Aorta (tissue), 5 donors: ENCODE data around the gene ARGFX. TPM values are rescaled to one million over a fixed set of nuclear protein-coding genes. Genes with fewer than 3 reads are reported as not detected.

Experiments used
- ATAC-seq: fragments of 200-7000 bp; cut with Tn5 transposase; one replicate; pipeline ENCODE4 v1.9.1; 2022; ENCODE audit warnings: moderate library complexity; ENCODE audit not compliant: low FRiP score
- DNase-seq, 2 donors: peaks; one replicate each; pipeline ENCODE4 v3.0.0-alpha.2; 2020
- H3K27ac ChIP-seq, 2 donors: one replicate each; pipeline ENCODE4 v1.5.1; 2013; ENCODE audit warnings: low read length in 2 of 2, mild to moderate bottlenecking in 2 of 2, moderate library complexity in 2 of 2, control low read depth in 1 of 2, inconsistent platforms in 1 of 2, low read depth in 1 of 2
- H3K27me3 ChIP-seq, 2 donors: one replicate each; pipeline ENCODE4 v1.6.1; 2013; ENCODE audit warnings: control low read depth in 1 of 2, low read length in 1 of 2, mild to moderate bottlenecking in 1 of 2, moderate library complexity in 1 of 2; ENCODE audit not compliant: insufficient read depth in 2 of 2, control insufficient read depth in 1 of 2
- H3K36me3 ChIP-seq, 2 donors: one replicate each; pipeline ENCODE4 v1.6.1; 2013; ENCODE audit warnings: control low read depth in 1 of 2, low read length in 1 of 2, mild to moderate bottlenecking in 1 of 2; ENCODE audit not compliant: insufficient read depth in 2 of 2, control insufficient read depth in 1 of 2
- H3K4me1 ChIP-seq, 2 donors: one replicate each; pipeline ENCODE4 v1.6.1; 2013; ENCODE audit warnings: low read length in 2 of 2, control low read depth in 1 of 2, mild to moderate bottlenecking in 1 of 2, moderate library complexity in 1 of 2; ENCODE audit not compliant: insufficient read depth in 2 of 2, control insufficient read depth in 1 of 2
- H3K4me3 ChIP-seq, 2 donors: one replicate each; pipeline ENCODE4 v1.5.1; 2013; ENCODE audit warnings: low read length in 2 of 2, control low read depth in 1 of 2, mild to moderate bottlenecking in 1 of 2
- H3K9me3 ChIP-seq: one replicate; pipeline ENCODE4 v1.6.1; 2013; ENCODE audit warnings: mild to moderate bottlenecking, low read length; ENCODE audit not compliant: control insufficient read depth
- WGBS, 2 donors: extraction: QIAGEN DNeasy Blood & Tissue Kit; methylation state at CpG; one replicate each; pipeline ENCODE4 v1.1.7; 2013; 5-methylcytosine and 5-hydroxymethylcytosine counted together
- intact Hi-C, 2 donors: fragments of 100-400 bp; cut with DNase I; formaldehyde crosslinking; loops; one replicate each; pipeline versions ENCODE4 v1.14.2 to v1.15.0; 2022
- long read RNA-seq, 2 donors: library from polyadenylated mRNA; unstranded; transcript quantifications; one replicate each; pipeline ENCODE4 v2.0.0, GENCODE V29; 2020 to 2021
- polyA plus RNA-seq, 2 donors: library from polyadenylated mRNA; stranded (reverse); fragments of 200-250 nt; gene quantifications; one replicate each; pipeline ENCODE4 v1.2.3, GENCODE V29; 2013
- total RNA-seq, 2 donors: library from RNA; stranded (reverse); fragmentation: NEBNext Ultra II Directional; extraction: Animal tissue kit (Norgen Biotek cat#: 25700); gene quantifications; one replicate each; pipeline ENCODE4 v1.2.1, GENCODE V29; 2021
- donor health status: healthy with polysubstance abuse.
- donor health status: Bipolar disorder and iron deficiency.
- donor health status: DM: no; HTN: no; CAD: no.
- donor health status: DM: no; HTN: no; CAD: no.
- donor health status: DM: yes; HTN: yes; CAD: no.

Gene ARGFX
- total RNA-seq (not detected), polyA plus RNA-seq (not detected)
- long read RNA-seq, donor 1: 0 reads
- long read RNA-seq, donor 2: 0 reads

DNA sequence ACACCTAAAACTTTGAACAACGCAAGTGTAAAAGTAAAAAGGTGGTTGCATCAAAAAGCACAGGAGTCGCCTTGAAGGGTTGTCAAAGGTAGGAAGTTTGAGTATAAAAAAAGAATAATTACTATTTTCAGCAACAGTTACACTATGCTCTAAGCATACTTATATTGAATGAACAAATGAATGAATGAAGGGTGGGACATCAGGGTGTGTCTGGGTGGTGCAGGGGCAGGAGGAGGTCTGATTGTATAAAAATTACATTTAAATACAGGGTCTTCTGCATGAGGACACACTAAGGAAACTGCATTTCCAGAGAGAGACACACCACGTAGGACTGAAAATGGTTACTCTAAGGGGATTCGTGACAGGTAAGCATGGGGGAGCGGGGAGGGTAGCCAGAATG, at the start of gene ARGFX:
Gene ARGFX (plus strand): TSS at position 301 of the 400 bp plus-strand sequence. CDS start 2,765 bp downstream, outside the sequence.
- Histone ChIP-seq H3K4me1 (no peaks in the 10 kb centered on the region), H3K4me3 (no peak within 1 kb of the TSS), H3K27ac (no peak within 1 kb of the TSS), H3K27me3 (no peaks in the 10 kb centered on the region), H3K9me3 (no peaks in the 10 kb centered on the region), H3K36me3 (no peaks in the 10 kb centered on the region)
- intact Hi-C loops: no loop called here
- ATAC-seq (no peak), DNase-seq (no peak)
- 92% methylated on average over 5 of the region's 5 CpGs for WGBS, 2 donors

DNA sequence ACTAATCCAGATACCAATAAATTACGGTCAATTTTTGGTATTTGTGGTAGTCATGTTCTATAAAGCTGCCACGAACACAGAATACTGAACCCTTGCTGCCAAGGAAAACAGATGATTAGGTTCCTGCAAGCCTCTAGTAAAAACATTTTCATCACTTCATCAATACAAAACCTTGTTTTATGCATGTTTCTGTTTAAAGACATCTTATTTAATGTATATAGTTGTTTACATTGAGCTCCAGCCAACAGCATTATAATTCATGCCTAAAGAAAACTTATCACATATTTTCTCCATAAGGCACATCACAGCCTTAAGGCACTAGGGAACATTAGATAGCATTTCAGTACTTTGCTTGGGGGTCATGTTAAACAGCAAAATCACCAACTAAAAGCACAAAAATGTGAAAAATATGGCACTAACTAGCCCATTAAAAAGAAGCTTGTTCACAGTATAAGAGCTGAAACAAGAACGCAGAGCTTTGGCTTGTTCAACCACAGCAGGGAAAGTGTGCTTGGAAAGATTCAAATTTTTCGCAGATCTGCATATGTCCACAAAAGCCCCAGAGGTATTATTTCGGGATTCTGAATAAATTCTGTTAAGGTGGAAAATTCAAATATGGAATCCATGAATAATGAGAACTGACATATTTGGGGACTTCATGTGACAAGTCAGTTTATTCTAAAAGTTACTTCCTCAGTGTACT, 49.6 kb upstream of the ARGFX start:
- ATAC-seq: no peak
- WGBS, 2 donors: 26 to 38% methylated on average over 5 of the region's 5 CpGs
- DNase-seq: no peak
- H3K36me3 ChIP-seq: no peaks in the 10 kb centered on the region
- intact Hi-C loops: no loop called here
- H3K27ac ChIP-seq: no peak overlapping the region
- no peaks in the 10 kb centered on the region for H3K27me3 ChIP-seq
- H3K4me3 ChIP-seq: no peak overlapping the region
- H3K9me3 ChIP-seq: peaks cover 2% of the 10 kb centered on the region
- no peaks in the 10 kb centered on the region for H3K4me1 ChIP-seq

DNA sequence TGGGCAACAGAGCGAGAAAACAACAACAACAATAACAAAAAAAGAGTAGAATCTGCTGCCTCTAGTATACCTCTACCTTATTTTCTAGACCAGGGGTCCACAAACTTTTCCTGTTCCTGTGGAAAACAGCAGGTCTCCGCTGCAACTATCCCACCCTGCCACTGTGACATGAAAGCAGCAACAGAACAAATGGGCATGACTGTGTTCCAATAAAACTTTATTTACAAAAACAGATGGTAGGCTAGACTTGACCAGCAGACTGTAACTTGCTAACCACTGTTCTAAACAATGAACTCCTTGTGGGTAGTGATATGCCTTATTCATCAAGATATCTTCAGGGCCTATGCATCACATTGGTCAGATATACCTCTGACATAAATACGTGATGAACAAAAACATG, 47.2 kb upstream of the ARGFX start:
- ATAC-seq: no peak
- intact Hi-C loops: no loop called here
- no peak for DNase-seq
- Histone ChIP-seq H3K27ac (no peak overlapping the region), H3K36me3 (no peaks in the 10 kb centered on the region), H3K4me1 (no peaks in the 10 kb centered on the region), H3K4me3 (no peak overlapping the region), H3K27me3 (no peaks in the 10 kb centered on the region), H3K9me3 (no peaks in the 10 kb centered on the region)
- WGBS, 2 donors: 97 to 98% methylated on average over 3 of the region's 3 CpGs

DNA sequence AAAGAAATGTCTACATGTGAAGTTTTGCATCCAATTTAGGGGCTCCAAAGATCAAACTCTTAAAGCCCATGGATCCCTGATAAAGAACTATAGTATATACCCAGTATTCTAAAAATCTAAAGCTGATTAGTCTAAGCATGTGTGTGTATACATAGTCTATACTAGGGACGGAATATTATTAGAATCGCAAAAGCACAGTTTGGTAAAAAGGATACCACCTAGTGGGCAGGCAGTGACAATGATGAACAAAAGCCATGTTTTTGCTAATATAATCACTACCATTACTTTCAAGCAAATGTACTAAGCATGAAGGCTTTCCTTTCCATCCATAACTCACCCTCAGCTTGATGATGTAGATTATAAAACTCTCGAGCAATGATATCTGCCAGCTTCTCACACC, 38.4 kb upstream of the ARGFX start:
- ATAC-seq (no peak), DNase-seq (no peak)
- no peaks in the 10 kb centered on the region for H3K36me3 ChIP-seq
- no peak overlapping the region for H3K4me3 ChIP-seq
- no peaks in the 10 kb centered on the region for H3K4me1 ChIP-seq
- WGBS, 2 donors: 33 to 34% methylated on average over 3 of the region's 3 CpGs
- no peak overlapping the region for H3K27ac ChIP-seq
- intact Hi-C loops: no loop called here
- no peaks in the 10 kb centered on the region for H3K9me3 ChIP-seq
- H3K27me3 ChIP-seq: no peaks in the 10 kb centered on the region

DNA sequence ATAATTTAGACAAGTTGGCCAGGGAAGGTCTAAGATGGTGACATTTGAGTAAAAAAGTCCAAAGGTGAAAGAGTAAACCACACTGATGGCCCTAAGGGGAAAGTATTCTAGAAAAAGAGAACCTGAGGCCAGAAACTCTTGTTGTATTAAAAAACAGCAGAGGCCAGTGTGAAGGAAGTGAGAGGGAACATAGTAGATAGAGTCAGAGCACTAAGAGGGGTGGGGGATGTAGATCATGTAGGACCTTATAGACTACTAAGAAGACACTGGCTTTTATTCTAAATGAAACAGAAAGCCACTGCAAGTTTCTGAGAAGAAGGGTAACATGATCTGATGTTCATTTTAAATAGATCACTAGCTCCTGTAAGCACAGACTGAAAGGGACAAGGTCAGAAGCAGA, 36.5 kb upstream of the ARGFX start:
- H3K36me3 ChIP-seq: no peaks in the 10 kb centered on the region
- no peak for ATAC-seq
- no peaks in the 10 kb centered on the region for H3K9me3 ChIP-seq
- no peak for DNase-seq
- H3K27ac ChIP-seq: no peak overlapping the region
- H3K27me3 ChIP-seq: no peaks in the 10 kb centered on the region
- intact Hi-C loops: no loop called here
- H3K4me3 ChIP-seq: no peak overlapping the region
- H3K4me1 ChIP-seq: no peaks in the 10 kb centered on the region

DNA sequence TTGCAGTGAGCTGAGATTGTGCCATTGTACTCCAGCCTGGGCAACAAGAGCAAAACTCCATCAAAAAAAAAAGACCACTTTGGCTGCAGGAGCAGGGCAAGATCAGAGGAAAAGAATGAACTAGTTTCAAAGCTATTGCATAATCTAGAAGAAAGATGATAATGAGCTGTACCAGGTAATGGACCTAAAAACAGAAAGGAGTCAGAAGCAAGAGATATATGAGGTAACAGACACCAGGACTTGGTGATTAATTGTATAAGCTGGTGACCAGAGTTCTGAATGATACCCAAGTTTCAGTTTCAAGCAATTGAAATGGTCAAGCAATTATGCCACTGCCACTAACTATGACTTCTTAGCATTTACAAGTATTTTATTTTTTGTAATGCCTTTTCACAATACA, 24.8 kb upstream of the ARGFX start:
- ATAC-seq: no peak
- no peaks in the 10 kb centered on the region for H3K9me3 ChIP-seq
- H3K27me3 ChIP-seq: no peaks in the 10 kb centered on the region
- intact Hi-C loops: loop anchor here (10.0 kb wide), 2 partner anchors 842 to 1142 kb away; partner anchors contain the start of genes PARP14 (in 2 of the 2), FAM162A (in 1 of the 2) and MIX23 (in 1 of the 2)
- DNase-seq: no peak
- no peak overlapping the region for H3K27ac ChIP-seq
- no peaks in the 10 kb centered on the region for H3K4me1 ChIP-seq
- H3K4me3 ChIP-seq: no peak overlapping the region
- H3K36me3 ChIP-seq: no peaks in the 10 kb centered on the region

GRCh38 chr3:121545049-121545573, 22.6 kb upstream of the ARGFX start:
- ATAC-seq (no peak), DNase-seq (no peak)
- WGBS, 2 donors: 3% methylated on average over 18 of the region's 18 CpGs
- Histone ChIP-seq H3K4me3 (peak overlapping the region in 1 of 2 donors; percentile 82), H3K36me3 (no peaks in the 10 kb centered on the region), H3K9me3 (no peaks in the 10 kb centered on the region), H3K4me1 (no peaks in the 10 kb centered on the region), H3K27me3 (no peaks in the 10 kb centered on the region), H3K27ac (no peak overlapping the region)
- intact Hi-C loops: loop anchor here (5.0 to 10.0 kb wide), 3 partner anchors 717 to 1140 kb away; partner anchors contain the start of genes PARP14 (in 2 of the 2), FAM162A (in 1 of the 2) and MIX23 (in 1 of the 2)

- intact Hi-C loops: loop anchor here (5.0 to 10.0 kb wide), 3 partner anchors 716 to 1139 kb away; partner anchors contain the start of genes PARP14 (in 2 of the 2), FAM162A (in 1 of the 2) and MIX23 (in 1 of the 2)
Observed at GRCh38 chr3:121545574-121546455, 21.9 kb upstream of the ARGFX start, which contains the start of gene POLQ. TSS of gene POLQ (minus strand) at chr3:121545988. CDS start at chr3:121545877, 111 bp downstream.

More at GRCh38 chr3:121545574-121546455, 21.9 kb upstream of the ARGFX start, which contains the start of gene POLQ:
- 0% methylated on average over 42 of the region's 42 CpGs for WGBS, 2 donors
- Histone ChIP-seq H3K9me3 (no peaks in the 10 kb centered on the region), H3K36me3 (no peaks in the 10 kb centered on the region), H3K4me3 (peak within 1 kb of the TSS; percentile 82 to 98), H3K27ac (peak within 1 kb of the TSS in 1 of 2 donors; percentile 67), H3K27me3 (no peaks in the 10 kb centered on the region), H3K4me1 (no peaks in the 10 kb centered on the region)
- DNase-seq (peak; percentile 93 to 95), ATAC-seq (peak; percentile 98)
